ENCODE measurements around the gene RIPOR3.

- TF ChIP-seq CTCF (IDR thresholded peaks at IDR 0.05) (no peak), POLR2A (IDR thresholded peaks at IDR 0.05) (no peak), POLR2AphosphoS5 (IDR thresholded peaks at IDR 0.05) (no peak)
Observed at GRCh38 chr20:50704514-50704913, 13.2 kb upstream of the RIPOR3 start.
